M059J (cell line): ENCODE measurements around the gene METTL18. TPM values are rescaled to one million over a fixed set of nuclear protein-coding genes. Genes with fewer than 3 reads are reported as not detected.
A peak's percentile ranks its signal among the peaks of the same experiment; 100 is the strongest.
"Not testable (repeated sequence)": the region's sequence is repeated elsewhere in the genome, so short reads cannot be mapped to it uniquely, and the experiment has no call there.

Experiments used
- DNase-seq: peaks from one replicate; pipeline ENCODE4 v3.0.0-alpha.2; 2012; ENCODE audit warnings: low read depth
- total RNA-seq: library from RNA; depleted of rRNA; stranded (reverse); fragments of >200 nt; shearing (Covaris generic); gene quantifications from 2 replicates; pipeline ENCODE4 v1.2.3, GENCODE V29; 2014; rRNA removed

The METTL18 gene
- 3.4 and 5.4 TPM in 2 replicates for total RNA-seq

DNA sequence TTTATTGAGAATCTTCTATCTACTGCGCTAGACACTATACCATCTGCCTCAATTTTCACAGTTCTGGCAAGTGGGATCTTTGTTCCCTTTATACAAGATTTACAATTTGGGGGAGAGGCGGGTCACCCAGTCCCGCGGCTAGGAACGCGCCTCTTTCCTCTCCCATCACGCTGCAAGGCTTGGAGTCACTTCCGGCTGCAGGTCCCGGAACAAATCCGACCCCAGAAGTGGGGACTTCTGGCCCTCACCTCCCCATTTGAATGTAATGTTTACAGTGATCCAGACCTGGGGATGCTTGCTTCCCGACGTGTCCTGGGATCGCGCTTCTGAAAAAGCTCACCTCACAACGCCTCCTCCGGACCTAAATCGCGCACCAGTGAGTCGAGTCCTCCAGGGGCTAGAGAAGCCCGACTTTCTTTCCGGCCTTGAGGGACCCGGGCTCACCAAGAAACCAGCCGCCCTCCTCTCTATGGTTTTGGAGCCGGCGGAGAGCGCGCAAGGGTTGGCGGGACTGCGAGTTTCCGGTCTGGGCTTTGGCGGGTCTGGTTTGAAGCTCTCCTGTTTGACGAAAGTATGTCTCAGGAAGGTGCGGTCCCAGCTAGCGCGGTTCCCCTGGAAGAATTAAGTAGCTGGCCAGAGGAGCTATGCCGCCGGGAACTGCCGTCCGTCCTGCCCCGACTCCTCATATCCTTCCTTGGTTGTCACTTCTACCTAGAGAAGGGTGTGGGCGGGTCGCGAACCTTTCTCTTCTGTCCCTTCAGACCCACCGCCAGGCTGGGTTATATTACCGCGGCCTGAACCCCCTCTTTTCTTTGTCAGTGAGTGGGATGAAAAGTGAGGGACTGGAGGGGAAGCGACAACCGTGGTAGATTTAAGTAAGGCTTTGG lies at the start of gene METTL18:
TSS of gene METTL18 (minus strand) at position 378 of the 887 bp plus-strand sequence. CDS start 1,212 bp downstream, outside the sequence.
- peak; percentile 94 for DNase-seq

- DNase-seq: no peak
Observed at GRCh38 chr1:169838942-169839341, 44.2 kb upstream of the METTL18 start.

GRCh38 chr1:169836198-169836597 lies 41.5 kb upstream of the METTL18 start:
- DNase-seq: no peak

GRCh38 chr1:169835647-169836046 lies 40.9 kb upstream of the METTL18 start:
- DNase-seq: no peak

DNA sequence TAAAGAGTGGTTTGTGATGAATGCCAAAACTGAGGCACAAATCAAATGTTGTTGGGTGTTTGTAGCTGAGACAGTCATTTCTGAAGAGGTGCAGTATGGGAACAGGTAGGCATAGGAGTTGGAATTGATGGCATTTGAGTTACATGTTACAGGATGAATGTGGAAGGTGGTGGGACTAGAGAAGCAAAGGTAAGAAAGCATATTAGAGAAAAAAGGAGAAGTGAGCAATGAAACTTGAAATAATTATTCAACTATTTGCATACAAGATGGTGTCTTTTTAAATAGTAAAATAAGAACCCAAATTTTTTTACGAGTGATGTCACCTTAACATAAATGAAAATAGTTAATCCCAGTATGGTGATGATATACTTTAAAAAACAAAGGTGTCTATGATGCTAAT lies 40.2 kb upstream of the METTL18 start:
- DNase-seq: no peak

DNA sequence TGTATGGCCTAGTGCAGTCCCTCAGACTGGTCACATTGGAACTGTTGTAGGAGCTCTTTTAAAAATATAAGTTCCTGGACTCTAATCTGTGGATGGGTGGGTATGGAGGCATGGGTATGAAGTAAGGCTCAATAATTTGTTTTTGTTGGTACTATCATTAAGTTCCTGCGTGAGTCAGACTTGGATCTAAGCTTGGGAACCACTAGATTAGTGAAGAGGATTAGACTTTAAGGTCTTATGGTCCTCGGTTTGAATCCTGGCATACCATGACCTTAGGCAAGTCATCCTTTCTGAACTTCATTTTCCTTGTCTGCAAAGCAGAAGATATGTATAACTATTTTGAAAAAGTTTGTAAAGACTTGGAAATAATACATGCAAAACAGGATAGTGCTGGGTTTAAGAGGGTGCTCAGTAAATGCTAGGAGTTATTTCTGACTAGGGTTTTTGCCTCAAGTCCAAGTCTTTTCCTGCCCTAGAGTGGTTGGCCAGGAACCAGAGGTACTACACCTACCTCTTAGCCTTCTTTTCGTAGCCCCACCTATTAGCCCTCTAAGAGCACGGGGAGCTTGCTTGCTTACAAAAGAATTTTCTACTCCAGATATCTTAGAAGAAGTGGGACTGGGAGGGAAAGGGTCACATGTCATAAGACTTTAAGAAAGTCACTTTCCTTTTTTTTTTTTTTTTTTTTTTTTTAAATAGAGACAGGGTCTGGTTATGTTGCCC lies 38.6 kb upstream of the METTL18 start:
- no peak for DNase-seq

DNA sequence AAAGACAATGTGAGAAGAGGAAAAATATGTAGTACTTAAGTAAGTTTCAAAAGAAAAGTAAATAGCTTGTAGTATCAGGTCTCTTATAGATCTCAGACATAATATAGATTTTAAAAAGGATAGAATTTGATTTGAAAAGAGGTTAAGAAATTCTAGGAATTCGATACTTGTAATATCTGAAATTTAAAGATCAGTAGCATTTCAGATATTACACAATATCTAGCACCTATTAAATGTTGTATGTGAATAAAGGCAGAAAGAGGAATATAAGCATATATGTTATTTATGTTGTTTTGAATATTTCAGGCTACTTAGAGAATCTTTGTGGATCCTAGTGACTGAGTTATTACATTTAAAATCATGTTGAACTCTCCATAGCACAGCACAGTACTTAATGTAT lies 35.0 kb upstream of the METTL18 start:
- no peak for DNase-seq

DNA sequence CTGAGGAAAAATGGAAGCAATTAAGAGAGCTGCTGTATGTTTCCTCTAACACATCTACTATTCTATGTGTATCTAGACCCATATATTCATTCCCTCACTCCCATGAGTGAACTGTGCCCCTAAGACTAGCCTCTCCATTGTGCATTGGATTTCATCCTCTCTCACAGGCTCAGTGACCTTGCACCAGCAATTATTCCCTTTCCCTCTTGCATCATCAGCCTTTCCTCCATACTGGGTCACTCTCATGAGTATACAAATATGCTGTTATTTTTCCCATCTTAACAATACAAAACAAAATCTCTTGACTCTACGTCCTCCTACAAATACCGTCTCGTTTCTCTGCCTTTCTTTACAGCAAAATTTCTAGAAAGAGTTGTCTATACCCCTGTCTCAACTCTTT lies 29.4 kb upstream of the METTL18 start:
- DNase-seq: no peak

DNA sequence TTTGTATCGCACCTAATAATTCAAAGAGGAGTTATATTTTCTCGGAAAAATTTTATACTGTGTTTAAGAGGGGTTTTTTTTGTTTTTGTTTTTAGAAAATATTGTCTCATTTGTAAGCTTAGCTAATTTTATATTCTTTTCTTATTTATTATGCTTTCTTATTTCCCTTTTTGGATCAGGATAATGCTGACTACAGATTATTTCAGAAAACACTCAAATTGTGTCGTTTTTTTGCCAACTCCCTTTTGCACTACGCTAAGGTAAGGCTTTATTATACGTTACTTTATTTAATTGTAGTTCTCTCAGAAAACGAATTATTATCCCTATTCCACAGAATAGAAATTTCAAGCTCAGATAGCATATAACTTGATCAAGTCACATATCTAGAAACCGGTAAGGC lies 26.8 kb upstream of the METTL18 start:
- DNase-seq: no peak

GRCh38 chr1:169816617-169817016 lies 21.9 kb upstream of the METTL18 start:
- no peak for DNase-seq

GRCh38 chr1:169814265-169814664 lies 19.6 kb upstream of the METTL18 start:
- DNase-seq: no peak

- no peak for DNase-seq
Observed at GRCh38 chr1:169812131-169812530, 17.4 kb upstream of the METTL18 start.

DNA sequence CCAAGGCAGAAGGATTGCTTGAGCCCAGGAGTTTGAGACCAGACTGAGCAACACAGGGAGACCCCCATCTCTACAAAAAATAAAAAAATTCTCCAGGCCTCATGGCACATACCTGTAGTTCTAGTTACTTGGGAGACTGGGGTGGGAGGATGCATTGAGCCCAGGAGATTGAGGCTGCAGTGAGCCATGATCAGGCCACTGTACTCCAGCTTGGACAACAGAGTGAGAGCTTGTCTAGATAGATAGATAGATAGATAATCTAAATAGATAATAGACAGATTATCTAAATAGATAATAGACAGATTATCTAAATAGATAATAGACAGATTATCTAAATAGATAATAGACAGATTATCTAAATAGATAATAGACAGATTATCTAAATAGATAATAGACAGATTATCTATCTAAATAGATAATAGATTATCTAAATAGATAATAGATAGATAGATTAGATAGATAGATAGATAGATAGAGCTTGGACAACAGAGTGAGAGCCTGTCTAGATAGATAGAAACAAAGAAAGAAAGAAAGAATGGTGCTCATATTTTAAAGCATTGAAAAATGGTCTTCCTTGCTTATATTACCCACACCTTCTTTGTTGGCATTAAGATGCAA lies 16.8 kb upstream of the METTL18 start:
- DNase-seq: not testable (repeated sequence)

- DNase-seq: peak; percentile 36
Observed at GRCh38 chr1:169809370-169810095, 14.8 kb upstream of the METTL18 start.

DNA sequence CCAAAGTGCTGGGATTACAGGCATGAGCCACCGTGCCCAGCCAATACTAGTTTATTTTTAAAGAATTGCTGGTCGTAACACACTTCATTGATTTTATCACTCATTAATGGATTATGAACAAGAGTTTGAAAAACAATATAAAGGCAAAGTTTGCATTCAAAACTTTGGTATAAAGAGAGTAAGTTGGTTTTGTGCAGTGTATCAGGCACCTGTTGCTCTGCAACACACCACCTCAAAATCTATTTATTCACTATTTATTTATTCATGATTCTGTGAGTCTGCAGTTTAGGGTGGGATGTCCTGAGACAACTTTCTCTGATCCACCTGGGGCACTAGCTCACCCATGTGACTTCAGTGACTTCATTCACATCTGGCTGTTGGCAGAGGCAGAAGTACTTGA lies 10.2 kb upstream of the METTL18 start:
- DNase-seq: no peak

- no peak for DNase-seq
Observed at GRCh38 chr1:169802888-169803287, 8.2 kb upstream of the METTL18 start.

DNA sequence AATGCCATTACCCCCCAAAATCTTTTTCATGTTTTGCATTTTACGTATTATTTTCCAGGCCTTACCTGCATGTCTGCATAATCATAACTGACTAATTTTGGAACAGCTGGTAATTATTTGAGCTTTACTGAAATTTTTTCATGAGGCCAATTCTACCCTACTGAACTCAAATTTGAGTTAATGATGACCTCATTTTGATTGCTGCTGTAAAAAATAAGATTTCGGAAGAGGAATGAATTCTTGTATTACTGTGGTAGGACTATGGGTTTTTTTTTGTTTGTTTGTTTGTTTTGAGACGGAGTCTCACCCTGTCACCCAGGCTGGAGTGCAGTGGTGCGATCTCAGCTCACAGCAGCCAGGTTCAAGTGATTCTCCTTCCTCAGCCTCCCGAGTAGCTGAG lies 2.6 kb upstream of the METTL18 start:
- no peak for DNase-seq

- no peak for DNase-seq
Observed at GRCh38 chr1:169796274-169796810, 1.6 kb upstream of the METTL18 start.

GRCh38 chr1:169795687-169796086 lies 980 bp upstream of the METTL18 start:
- DNase-seq: peak; percentile 13

DNA sequence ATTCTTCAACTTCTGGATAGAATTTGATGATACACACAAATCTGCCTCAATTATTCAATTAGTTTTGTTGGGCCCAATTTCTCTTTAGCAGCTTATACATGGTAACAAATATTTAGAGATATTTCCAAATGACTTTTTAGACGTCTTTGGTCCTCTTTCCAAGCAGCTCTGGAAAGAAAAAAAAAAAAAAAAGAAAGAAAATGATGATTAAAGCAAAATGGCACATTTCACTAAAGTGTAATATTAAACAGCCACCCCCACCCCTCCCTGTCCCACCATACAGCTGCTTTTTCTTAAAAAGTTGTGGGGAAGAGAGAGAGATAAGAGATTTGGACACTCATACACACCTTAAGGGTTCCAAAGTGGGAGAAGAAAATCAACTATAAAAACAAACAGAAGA lies 977 bp downstream of the METTL18 start:
- no peak for DNase-seq

DNA sequence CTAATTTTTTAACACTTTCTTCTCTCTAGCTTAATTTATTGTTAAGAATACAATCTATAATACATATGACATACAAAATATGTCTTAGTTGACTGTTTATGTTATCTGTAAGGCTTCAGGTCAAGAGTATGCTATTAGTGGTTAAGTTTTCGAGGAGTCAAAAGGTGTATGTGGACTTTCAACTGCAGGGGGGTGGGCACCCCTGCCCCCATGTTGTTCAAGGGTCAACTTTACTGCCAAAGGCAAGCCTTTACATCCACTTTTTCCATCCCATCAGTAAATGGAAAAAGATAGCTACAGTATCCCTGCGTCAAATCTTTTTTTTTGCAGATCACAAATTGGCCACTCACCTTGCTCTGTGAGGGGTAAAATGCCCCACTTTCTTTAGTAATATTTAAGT lies 6.3 kb downstream of the METTL18 start:
- DNase-seq: no peak

GRCh38 chr1:169786974-169787373 lies 7.7 kb downstream of the METTL18 start:
- DNase-seq: no peak
